HL-60/S4 treated with retinoic acid at 250 ng/mL for 4 days and 3 days (cell line): ENCODE measurements around the gene FCMR.

Experiments used
- in situ Hi-C: fragments of 300-500 bp; cut with MboI; formaldehyde crosslinking; loops from 2 replicates; pipeline ENCODE4 v1.7.0; 2022; ENCODE audit warnings: low sequenced_read_pairs

The FCMR gene, protein sequence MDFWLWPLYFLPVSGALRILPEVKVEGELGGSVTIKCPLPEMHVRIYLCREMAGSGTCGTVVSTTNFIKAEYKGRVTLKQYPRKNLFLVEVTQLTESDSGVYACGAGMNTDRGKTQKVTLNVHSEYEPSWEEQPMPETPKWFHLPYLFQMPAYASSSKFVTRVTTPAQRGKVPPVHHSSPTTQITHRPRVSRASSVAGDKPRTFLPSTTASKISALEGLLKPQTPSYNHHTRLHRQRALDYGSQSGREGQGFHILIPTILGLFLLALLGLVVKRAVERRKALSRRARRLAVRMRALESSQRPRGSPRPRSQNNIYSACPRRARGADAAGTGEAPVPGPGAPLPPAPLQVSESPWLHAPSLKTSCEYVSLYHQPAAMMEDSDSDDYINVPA

DNA sequence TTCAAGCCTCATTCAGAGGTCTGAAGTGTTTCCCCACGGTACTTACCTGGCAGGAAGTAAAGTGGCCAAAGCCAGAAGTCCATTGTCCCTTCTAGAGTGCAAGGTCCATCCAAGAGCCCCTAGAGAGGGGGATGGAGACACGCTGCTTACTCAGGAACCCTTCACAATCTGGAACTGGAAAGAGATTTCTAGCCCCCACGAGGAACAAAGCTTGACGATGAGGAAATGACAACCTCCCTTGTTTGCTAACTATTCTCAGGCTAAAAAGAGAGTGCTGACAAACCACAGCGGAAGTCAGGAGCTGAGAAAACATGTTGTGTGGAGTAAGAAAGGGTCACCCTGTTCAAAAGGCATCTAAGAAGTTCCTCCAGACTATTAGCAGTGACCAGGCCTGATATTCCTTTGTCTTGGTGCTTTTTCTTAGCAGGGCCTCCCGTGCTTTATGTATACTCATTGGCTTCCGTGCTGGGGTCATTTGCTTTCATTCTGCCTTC is at the start of gene FCMR:
Gene FCMR, minus strand, starts transcription at position 170 of the 494 bp plus-strand sequence. Its CDS starts 87 bp downstream, at position 83.
- in situ Hi-C loops = loop anchor here (25.0 kb wide), 1 partner anchor 285 kb away; the partner anchor contains the start of gene DYRK3

DNA sequence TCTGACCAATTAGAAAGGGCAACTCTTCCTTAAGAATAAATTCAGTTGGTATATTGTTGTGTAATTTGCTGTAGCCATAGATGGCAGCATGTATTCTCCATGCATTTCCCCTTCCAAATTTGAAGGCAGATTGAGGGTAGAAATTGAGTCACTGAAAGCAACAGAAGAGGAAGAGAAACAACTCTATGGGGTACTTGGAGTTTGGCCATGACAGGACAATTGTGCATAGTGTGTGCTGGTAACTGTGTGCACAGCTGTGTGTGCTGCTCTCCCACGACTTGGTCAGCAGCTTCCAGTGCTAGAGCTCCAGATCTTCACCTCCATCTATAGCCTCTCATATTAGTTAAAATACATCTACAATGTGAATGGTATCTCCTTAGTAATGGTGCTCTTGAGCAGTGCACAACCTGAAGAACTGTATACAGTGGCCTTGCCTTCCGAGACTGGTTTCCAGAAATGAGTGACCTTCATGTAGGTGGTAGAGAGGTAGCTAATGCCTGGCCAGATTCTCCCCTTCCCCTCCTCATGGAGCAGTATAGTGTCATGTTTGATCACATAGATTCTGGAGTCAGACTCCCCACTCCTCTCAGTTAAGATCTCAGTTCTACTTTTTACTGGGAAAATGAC is 49.4 kb upstream of the FCMR start:
- in situ Hi-C loops = no loop called here

DNA sequence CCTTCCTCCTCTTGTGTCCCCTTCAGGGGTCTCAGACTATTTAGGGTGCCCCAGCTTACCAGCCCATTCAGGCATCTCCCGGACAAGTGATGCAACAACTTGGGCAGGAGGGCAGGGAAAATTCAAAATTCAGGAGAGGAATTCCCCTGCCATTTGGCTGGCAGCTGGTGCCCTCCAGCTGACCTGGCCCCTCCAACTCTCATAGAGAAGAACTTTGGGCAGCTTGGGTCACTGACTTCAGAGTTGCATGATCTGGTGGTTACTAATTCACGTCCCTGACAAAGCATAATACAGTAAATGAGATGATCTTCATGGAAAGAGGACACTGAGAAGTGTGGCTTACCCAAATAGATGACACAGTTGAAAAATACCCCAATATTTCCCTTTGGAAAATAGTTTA is 48.7 kb upstream of the FCMR start, which contains the start of gene FCAMR:
Gene FCAMR, minus strand, starts transcription at position 15 of the 400 bp plus-strand sequence. CDS start 335 bp downstream, outside the sequence.
- in situ Hi-C loops = no loop called here

DNA sequence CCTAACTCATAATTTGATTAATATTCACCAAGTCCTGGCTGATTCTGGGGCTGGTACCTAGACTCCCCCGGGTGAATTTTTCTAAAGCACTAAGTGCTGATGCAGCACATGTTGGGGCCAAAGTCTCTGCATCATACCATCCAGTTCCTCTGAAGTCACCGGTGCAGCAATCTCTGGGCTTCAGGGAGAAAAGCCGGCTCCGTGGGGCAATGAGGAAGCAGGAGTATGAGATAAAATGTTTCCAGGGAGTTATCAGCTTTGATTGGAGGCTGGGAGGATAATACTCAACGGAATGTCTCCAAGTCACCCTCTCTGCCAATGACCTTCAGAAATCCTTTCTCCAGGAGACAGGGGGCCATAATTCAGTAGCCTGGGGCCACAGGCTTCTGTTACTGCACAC is 47.3 kb upstream of the FCMR start:
- in situ Hi-C loops = no loop called here

DNA sequence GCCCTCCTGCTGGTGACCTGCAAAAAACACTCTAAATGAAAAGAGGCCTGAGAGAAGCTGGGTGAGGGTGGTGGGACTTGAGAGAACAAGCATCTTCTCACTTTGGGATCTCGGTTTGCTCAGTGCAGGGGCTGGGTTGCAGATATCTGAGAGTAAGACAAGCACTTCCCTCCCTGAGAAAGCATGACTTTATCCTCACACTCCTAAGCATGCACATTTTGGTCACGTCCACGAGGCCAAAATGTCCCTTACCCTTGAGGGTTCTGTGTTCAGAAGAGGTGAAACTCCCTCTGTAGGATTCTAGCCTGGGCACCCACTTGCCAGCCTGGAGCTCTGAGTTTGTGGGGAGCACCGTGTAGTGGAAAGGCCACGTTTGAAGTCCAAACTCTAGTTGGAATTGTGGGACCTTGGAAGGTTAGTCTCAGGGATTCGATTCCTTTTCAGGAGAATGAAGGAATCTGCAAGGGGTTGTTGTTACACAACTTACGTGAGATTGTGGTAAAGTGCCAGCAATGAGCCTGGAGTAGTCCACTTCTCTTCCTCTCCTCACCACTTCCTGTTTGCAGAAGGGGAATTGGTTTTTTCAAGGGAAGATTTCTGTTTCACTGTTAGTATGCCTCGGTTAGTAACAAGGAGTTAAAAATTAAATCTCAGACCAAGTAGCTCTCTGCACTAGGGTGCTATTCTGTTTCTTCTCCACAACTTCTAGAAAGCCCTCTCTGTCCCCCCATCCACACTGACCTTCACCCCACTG is 45.5 kb upstream of the FCMR start:
- in situ Hi-C loops = no loop called here

DNA sequence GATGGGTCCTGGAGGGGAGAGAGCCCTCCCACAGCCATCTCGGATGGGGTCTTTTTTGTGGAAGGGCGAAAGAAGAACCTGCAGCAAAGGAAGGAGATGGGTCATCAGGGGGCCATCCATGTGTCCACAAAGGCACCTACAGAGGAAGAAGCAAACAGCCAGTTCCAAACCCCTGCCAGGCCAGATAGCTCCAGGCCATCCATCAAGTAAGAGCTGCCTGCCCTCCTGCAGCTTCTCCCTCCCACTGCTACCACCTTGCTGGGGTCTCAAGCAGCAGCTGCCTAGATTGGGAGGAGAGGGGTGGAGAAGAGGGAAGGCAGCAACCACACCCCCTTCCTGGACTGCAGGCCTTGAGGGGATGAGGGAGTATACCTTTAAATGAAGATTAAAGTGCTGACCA is 44.0 kb upstream of the FCMR start:
- in situ Hi-C loops = no loop called here

DNA sequence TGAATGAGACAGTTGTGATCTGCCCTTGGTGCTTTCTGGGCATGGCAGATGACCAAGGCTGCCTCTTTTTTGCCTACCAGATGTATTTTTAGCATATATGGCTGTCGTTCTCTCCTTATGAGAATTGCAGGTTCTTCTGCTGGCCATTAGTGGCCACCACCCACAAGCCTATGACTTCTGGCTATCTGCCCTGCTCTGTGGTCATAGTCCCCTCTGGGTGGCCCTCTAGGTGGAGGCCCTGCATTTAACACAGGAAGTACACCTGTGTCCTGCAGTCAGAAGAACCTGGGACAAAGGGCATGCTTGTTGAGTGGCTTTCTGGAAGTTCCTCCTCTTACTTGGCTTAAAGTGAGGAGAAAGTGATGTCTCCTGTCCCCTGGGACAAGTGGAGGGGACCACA is 42.0 kb upstream of the FCMR start:
- in situ Hi-C loops = no loop called here

DNA sequence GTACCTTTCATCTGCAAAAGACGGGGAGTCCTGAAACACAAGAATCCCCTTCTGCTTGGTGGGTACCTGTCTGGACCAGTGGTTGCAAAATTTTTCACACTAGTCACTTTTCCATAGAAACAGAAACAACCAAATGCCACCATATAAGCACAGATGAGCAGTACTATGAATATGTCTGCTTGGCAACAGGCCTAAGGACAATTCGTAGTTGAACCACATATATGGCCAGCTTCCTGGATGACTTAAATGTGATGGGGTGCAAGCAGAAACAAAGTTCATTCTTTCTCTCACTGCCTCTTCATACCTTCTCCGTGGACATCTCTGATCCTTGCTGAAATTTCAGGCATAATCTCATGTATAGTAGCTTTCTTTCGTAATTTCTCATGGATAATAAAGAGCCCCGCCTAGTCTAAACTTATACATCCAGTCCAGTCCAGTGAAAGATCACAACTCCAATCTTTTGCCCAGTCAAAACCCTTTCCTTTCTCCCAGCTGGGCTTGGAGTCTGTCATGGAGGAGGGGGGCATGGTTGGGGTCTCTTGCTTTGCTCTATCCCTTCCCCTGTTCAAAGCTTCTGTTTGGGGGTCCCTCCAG is 41.5 kb upstream of the FCMR start:
- in situ Hi-C loops = no loop called here

DNA sequence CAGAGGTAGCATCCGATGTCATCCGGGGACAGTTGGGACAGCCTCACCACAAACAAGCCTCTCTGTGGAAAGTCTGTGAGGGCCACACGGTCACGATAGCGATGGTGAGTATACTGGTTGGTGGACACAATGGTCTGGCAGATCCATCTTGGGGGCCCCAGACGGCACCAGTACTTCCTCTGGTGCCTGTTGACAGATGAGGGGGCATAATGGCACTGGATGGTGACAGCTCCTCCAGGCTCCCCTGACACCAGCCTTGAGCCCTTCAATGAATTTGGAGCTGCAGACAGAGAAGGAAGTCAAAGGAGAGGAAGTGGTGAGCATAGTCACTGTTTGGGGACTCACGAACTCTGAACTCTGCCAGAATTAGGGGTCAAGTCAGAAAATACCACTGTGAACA is 40.5 kb upstream of the FCMR start:
- in situ Hi-C loops = no loop called here

DNA sequence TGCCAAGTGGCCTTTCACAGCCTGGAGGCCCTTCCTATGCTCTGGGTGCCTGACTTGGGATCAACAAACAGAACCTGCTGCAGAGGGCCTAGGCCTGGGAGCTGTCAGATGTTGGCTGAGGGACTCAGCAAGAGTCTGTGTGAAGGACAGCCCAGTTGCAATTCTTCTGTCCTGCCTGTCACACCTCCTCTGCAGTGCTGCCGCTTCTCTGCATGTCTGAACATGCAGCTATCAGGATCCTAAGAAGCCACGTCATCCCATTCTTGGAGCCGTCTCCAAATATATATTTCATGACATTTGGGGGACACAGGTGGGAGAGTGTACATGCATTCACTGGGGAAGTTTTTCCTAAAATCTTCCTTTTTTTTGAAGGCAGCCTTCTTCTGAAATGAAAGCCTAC is 39.9 kb upstream of the FCMR start:
- in situ Hi-C loops = no loop called here

DNA sequence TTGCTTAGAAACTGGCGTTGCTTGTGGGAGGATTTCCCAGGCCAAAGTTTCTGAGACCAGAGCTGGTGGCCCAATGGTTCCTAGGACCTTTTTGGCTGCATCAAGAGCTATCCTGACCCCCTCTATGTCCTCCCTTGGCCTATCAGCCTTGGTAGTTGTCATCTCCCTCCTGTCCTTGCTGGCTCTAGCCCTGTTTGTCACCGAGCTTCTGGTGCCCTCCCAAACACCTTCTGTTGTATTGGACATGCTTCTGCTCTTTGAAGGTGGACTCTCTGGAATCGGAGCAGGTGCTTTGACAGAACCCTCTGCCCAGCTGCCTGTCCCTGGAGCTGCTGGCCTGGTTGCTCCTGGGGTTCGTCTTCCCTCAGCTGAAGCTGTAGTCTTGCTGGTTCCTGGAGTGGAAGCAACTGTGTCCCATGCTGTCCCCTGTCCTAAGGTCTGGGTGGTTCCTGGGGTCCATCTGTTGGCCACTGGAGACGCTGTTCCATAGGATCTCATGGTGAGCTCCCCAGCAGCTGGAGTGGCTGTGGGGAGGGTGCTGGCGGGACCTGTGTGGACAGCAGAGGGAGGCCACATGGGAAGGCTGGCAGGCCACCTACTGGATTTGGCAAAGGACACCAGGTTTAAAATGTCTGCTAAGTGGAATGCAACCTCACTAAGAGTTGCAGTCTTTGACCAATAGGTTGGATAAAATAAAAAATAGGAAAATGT is 39.1 kb upstream of the FCMR start:
- in situ Hi-C loops = no loop called here

DNA sequence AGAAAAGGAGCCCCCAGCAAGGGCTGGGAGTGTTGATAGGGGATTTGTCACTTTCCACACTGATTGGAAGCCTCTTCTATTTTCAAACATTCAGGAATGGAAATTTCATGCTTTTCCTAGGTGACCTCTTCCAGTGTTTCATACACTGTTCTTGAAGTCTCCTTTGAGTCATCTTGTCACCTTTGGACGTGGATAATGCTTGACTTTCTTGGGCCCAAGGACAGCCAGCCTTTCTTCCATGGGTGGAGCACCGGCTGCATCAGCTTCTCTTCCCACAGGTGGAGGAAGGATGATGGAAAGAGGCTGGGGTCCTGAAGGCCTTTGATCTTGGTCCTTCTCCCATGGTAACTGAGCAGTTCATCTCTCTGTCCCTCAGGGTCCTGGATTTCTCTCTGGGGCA is 36.4 kb upstream of the FCMR start:
- in situ Hi-C loops = no loop called here

DNA sequence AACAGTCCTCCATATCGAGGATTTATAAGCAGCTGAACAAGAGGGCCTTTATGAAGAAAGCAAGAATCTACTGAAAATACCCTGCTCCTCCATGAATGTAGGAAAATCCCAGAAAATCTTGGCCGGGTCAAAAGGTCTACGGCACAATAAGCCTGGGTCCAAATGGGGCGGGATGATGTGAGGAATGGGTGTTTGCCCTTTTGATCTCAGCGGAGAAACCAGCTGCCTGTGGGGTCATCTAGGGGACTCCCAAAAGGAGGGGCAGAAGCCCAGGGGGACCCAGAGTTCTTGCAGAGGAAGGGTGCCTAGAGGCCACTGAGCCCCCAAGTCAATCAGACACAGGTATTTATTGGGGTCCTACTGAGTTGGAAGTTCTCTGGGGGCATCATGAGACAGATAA is 35.9 kb upstream of the FCMR start:
- in situ Hi-C loops = no loop called here

DNA sequence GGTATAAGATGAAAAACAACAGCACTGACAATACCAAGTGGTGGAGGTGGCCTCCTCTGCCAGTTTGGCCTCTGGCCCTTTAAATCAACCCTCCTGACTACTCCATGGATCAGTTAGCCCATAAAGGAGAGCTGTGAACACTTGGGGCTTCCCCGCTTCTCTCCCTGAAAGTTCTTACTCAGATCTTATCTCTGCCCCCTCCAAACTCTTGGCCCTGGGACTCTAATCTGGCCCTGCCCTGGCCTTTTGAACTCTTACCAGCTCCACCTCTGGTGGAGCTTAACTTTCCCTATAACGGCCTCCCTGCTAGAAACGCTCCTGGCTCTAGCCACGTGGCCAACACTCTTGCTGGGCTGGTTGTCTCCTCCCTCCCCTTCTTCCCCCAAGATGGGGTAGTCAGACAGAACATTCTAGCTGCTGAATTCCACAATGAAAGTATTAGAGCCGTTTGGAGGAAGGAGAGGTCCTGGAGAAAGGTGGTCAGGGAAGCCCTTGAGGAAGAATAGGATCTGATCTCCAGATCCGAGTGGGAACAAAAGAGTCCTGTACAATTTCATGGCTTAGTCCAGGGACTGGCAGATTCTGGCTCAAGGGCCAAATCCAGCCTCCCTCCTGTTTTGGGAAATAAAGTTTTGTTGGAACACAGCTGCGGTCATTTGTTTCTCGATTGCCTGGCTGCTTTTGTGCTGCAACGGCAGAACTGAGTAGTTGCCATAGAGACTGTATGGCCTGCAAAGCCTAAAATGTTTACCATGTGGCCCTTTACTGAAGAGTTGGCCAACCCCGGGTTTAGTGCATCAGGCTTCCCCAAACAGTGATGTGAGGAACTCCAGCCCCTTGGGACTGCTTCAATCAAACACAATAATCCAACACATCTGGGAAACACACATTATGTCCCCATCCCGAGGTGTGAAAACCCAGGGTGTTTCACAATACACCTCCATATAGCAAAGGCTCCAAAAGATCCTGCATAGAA is 34.0 kb upstream of the FCMR start:
- in situ Hi-C loops = no loop called here

DNA sequence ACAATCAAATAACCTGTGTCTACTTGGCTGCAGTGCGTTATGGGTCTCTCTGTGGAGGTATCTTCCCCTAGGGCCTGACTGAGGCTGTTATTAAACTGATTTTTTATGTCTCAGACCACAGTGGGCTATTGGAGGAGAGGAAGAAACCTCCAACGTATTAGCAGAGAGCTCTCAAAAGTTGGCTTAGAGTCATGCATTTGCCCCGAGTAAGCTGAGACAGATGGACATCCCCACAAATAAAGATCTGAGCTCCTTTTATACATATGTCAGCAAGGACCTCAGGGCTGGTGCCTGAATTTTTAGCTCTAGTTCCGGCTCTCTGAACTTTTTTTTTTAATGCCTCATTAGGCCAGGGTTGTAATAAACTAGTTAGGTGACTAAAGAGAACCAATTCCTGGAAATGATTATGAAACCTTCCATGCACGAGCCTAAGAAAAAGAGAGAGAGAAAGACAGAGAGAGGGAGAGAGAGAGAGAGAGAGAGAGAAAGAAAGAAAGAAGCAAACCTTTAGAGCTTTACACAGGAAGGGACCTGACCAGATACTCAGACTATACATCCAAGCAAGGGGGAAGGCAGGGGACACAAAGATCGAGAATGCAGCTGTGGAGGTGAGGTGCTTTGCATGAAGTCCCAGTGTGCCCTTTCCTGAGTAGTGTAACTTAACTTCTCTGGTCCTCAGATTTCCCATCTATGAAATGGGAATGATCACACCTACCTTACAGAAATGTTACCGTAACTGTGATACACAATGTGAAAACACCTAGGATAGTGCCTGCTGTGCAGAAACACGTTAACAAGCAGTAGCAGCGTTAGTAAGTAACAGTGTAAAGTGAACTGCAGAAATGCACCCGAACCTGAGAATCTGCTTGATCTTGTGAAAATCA is 33.0 kb upstream of the FCMR start:
- in situ Hi-C loops = no loop called here

DNA sequence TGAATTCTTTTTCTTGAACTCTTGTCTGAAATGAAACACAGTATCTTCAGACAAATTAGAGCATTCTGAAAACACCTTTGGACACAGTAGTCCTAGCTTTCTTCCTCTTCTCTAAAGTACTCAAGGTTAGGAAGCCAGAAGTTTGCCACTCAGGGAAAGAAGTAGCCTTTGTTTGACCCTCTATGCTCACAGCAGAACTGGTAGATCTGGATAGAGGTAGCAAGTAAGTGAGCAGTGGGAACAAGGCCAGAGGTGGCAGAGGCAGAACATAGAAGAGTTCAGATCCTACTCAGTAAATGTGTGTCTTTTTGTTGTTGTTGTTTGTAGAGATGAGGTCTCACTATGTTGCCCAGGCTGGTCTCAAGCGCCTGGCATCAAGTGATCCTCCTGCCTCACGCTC is 31.9 kb upstream of the FCMR start:
- in situ Hi-C loops = no loop called here

DNA sequence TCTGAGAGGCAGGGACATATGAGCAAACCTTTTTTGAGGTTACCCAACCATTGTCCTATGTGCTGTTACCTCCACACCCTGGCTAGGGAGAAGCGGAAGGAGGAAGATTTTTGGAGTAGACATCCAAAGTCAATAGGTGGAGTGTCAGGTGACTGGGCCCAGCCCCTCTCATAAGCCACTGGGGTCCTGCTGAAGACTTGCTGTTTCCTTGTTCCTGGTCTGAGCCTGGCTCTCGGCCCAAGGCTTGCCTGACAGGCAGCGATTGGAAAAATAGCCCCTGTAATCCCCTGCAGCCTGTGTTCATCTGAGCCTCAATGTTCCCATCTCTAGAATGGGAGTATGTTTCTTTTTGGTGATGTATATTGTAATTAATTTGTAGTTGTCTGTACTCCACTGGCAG is 31.4 kb upstream of the FCMR start:
- in situ Hi-C loops = no loop called here

DNA sequence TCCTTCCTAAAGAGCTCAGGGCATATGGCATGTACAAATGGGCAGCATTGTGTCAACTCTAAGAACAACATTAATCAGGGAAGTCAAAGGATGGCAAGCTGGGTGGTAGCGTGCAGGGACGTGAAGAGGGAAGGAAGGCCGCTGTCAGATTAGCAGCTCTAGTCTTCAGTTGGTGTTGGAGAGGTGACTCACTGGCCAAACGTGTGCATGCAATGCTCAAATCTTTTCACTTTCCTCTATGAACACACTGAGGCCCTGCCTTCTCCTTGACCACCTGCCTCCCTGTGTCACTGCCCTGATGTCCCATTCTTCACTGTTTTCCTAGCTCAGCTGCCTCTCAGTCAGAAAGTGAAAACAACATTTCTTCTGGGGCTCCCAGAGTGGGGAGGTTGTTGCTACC is 30.4 kb upstream of the FCMR start:
- in situ Hi-C loops = no loop called here
